Transverse colon (tissue), 4 donors: ENCODE data around the gene STAB2. TPM values are rescaled to one million over a fixed set of nuclear protein-coding genes. Genes with fewer than 3 reads are reported as not detected.
A peak's percentile ranks its signal among the peaks of the same experiment; 100 is the strongest.

Source experiments
- DNase-seq: peaks from one replicate; pipeline ENCODE4 v3.0.0-alpha.2; 2019
- H3K27ac ChIP-seq, 4 donors: fragments of 200-600 bp; sonication (generic); 2 replicates each; pipeline ENCODE4 v1.5.1; 2016 to 2018; ENCODE audit warnings: inconsistent platforms in 4 of 4
- H3K27me3 ChIP-seq: fragments of 200-600 bp; sonication (generic); 2 replicates; pipeline ENCODE4 v1.5.1; 2017; ENCODE audit warnings: inconsistent platforms
- H3K36me3 ChIP-seq, 4 donors: fragments of 200-600 bp; sonication (generic); 2 replicates each; pipeline ENCODE4 v1.5.1; 2017 to 2019; ENCODE audit warnings: inconsistent platforms in 4 of 4
- H3K4me1 ChIP-seq, 4 donors: fragments of 200-600 bp; sonication (generic); 2 replicates each; pipeline ENCODE4 v1.5.1; 2017 to 2020; ENCODE audit warnings: inconsistent platforms in 4 of 4
- H3K4me3 ChIP-seq, 4 donors: fragments of 200-600 bp; sonication (generic); 1 replicate in 1 of 4; 2 replicates in 3 of 4; pipeline versions ENCODE4 v1.5.1 to v1.6.1; 2017 to 2019; ENCODE audit warnings: inconsistent platforms in 4 of 4
- H3K9me3 ChIP-seq, 2 donors: fragments of 200-600 bp; sonication (generic); 2 replicates each; pipeline ENCODE4 v1.5.1; 2017 to 2019; ENCODE audit warnings: inconsistent platforms in 2 of 2
- CTCF ChIP-seq, 5 experiments: fragments of 200-600 bp in 3 of 5; fragments of 450-650 bp in 2 of 5; sonication (generic) in 3 of 5; IDR thresholded peaks; 1 replicate in 2 of 5; 2 replicates in 3 of 5; pipeline ENCODE4 v1.5.1; 2016 to 2017; ENCODE audit warnings: antibody characterized with exemption in 5 of 5, inconsistent platforms in 3 of 5, mild to moderate bottlenecking in 2 of 5, moderate library complexity in 1 of 5
- EP300 ChIP-seq: sonication (generic); formaldehyde crosslinking; IDR thresholded peaks from one replicate; pipeline ENCODE4 v1.6.1; 2017; ENCODE audit warnings: antibody characterized with exemption, low read depth
- POLR2A ChIP-seq: fragments of 450-650 bp; IDR thresholded peaks from one replicate; pipeline ENCODE4 v1.6.1; 2016; ENCODE audit warnings: antibody characterized with exemption, mild to moderate bottlenecking, moderate library complexity
- POLR2AphosphoS5 ChIP-seq, 3 donors: sonication (generic); formaldehyde crosslinking; IDR thresholded peaks; one replicate each; pipeline ENCODE4 v1.6.1; 2016; ENCODE audit warnings: antibody characterized with exemption in 3 of 3
- WGBS, 2 donors: methylation state at CpG; one replicate each; pipeline ENCODE4 v1.1.5; 2018; ENCODE audit warnings: low coverage in 1 of 2; 5-methylcytosine and 5-hydroxymethylcytosine counted together
- in situ Hi-C, 4 donors: fragments of 200-750 bp; cut with MboI; loops; one replicate each; pipeline versions ENCODE4 v1.15.0 to v1.15.1; 2017; ENCODE audit warnings: low sequenced_read_pairs in 3 of 4, low pct_ligation_motif_present in 1 of 4, low pct_unique_long_range_greater_than_20kb in 1 of 4
- intact Hi-C: fragments of 100-400 bp; cut with DNase I; formaldehyde crosslinking; loops from one replicate; pipeline ENCODE4 v1.15.1; 2023; ENCODE audit warnings: low total_unique reads
- total RNA-seq, 4 donors: library from RNA; depleted of rRNA; stranded (reverse); fragments of >200 nt; gene quantifications; one replicate each; pipeline ENCODE4 v1.1.0, GENCODE V29; 2016

The STAB2 gene
- total RNA-seq, 4 donors from 2014 or later, result 0.48 to 1.9 (median 1.1) TPM; not detected in 1

GRCh38 chr12:103561174-103561573 is 25.9 kb upstream of the STAB2 start:
- in situ Hi-C loops (no loop called here), intact Hi-C loops (no loop called here)
- no peaks in the 10 kb centered on the region for H3K4me1 ChIP-seq
- DNase-seq, result no peak
- no peaks in the 10 kb centered on the region for H3K36me3 ChIP-seq
- TF ChIP-seq POLR2A (no peak), POLR2AphosphoS5 (IDR thresholded peaks at IDR 0.05) (no peak), EP300 (no peak), CTCF (IDR thresholded peaks at IDR 0.05) (no peak)
- WGBS, 2 donors, result 68 to 80% methylated on average over 1 to 5 of the region's 5 CpGs
- H3K27ac ChIP-seq, result no peak overlapping the region
- no peak overlapping the region for H3K4me3 ChIP-seq
- H3K27me3 ChIP-seq, result no peaks in the 10 kb centered on the region
- H3K9me3 ChIP-seq, result peaks cover 3 to 4% of the 10 kb centered on the region in 2 donors

- in situ Hi-C loops (no loop called here), intact Hi-C loops (no loop called here)
- Histone ChIP-seq H3K9me3 (peaks cover 9 to 15% of the 10 kb centered on the region in 2 donors), H3K27me3 (peaks cover 24% of the 10 kb centered on the region), H3K4me3 (no peak overlapping the region), H3K27ac (no peak overlapping the region), H3K36me3 (no peaks in the 10 kb centered on the region), H3K4me1 (no peaks in the 10 kb centered on the region)
- TF ChIP-seq CTCF (IDR thresholded peaks at IDR 0.05) (no peak), POLR2A (no peak), POLR2AphosphoS5 (IDR thresholded peaks at IDR 0.05) (no peak), EP300 (no peak)
- WGBS, 2 donors, result 58 to 70% methylated on average over 1 of the region's 1 CpG
- DNase-seq, result no peak
Measured at GRCh38 chr12:103566398-103566797, 20.7 kb upstream of the STAB2 start.

GRCh38 chr12:103569278-103569677 is 17.8 kb upstream of the STAB2 start:
- Histone ChIP-seq H3K4me1 (no peaks in the 10 kb centered on the region), H3K9me3 (peaks cover 9 to 15% of the 10 kb centered on the region in 2 donors), H3K4me3 (no peak overlapping the region), H3K36me3 (no peaks in the 10 kb centered on the region), H3K27ac (no peak overlapping the region), H3K27me3 (peaks cover 25% of the 10 kb centered on the region)
- WGBS, 2 donors, result 72 to 88% methylated on average over 1 of the region's 1 CpG
- DNase-seq, result no peak
- no peak for TF ChIP-seq POLR2A
- TF ChIP-seq POLR2AphosphoS5 (IDR thresholded peaks at IDR 0.05), result no peak
- no peak for TF ChIP-seq EP300
- no peak for TF ChIP-seq CTCF (IDR thresholded peaks at IDR 0.05)
- intact Hi-C loops (no loop called here), in situ Hi-C loops (no loop called here)

- DNase-seq, result peak; percentile 34
- 9% methylated on average over 18 of the region's 18 CpGs; no CpG with 5 or more reads in 1 of the 2 donors for WGBS, 2 donors
- intact Hi-C loops, result no loop called here
- Histone ChIP-seq H3K27ac (no peak overlapping the region), H3K36me3 (no peaks in the 10 kb centered on the region), H3K9me3 (peaks cover 5 to 10% of the 10 kb centered on the region in 2 donors), H3K27me3 (peaks cover 25% of the 10 kb centered on the region), H3K4me1 (peaks cover 0 to 7% (median 3%) of the 10 kb centered on the region in 4 donors), H3K4me3 (peak overlapping the region in 1 of 4 donors; percentile 6)
- in situ Hi-C loops, result no loop called here
- TF ChIP-seq CTCF (IDR thresholded peaks at IDR 0.05) (peak in 1 of 5 experiments; percentile 20), POLR2AphosphoS5 (IDR thresholded peaks at IDR 0.05) (no peak)
Measured at GRCh38 chr12:103571286-103571685, 15.8 kb upstream of the STAB2 start.
